Endometrial microvascular endothelial cells (primary cell): Measurements from ENCODE around the gene ELMO1. TPM values are rescaled to one million over a fixed set of nuclear protein-coding genes. Genes with fewer than 3 reads are reported as not detected.

Experiments used
- in situ Hi-C: cut with HindIII; loops from 2 replicates; pipeline ENCODE4 v1.10.0; 2017; ENCODE audit warnings: low sequenced_read_pairs, low pct_unique_long_range_greater_than_20kb; ENCODE audit errors: inconsistent ontology term
- total RNA-seq: library from RNA; depleted of rRNA; stranded (reverse); fragments of >200 nt; gene quantifications from one replicate; pipeline ENCODE4 v1.2.3, GENCODE V29; 2015; ENCODE audit errors: inconsistent ontology term

Gene ELMO1
- total RNA-seq, 1 donor from 2014 or later: 24.7 TPM

DNA sequence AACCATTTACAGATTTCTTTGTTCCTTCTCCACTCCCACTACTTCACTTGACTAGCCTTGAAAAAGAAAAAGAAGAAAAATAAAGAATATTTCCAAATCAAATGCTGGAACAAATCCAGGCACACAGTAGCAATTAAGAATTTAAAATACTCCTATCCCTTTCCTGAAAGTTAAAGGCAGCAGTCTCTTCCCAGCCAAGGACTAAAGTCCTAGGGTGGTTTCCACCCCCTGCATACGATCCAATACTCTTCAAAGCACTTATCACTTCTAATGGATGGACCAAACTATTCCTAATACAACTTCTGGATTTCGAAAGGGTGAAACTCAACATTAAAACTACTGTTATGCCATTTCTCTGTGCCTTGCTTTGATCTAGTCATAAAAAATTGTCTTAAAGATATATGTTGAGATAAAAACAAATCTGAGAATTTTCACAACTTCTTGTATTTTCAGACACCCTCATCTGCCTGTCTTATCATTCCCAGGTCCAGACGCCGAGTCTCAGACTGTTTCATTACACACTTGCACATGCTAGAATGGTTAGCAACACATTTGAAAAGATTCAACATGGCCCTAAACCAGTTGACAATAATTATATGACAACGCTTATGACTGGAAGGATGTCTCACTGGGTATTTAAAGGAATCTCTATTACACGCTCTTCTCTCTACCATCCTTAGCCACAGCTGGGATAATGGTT lies 13.4 kb downstream of the ELMO1 start:
- in situ Hi-C loops: no loop called here

DNA sequence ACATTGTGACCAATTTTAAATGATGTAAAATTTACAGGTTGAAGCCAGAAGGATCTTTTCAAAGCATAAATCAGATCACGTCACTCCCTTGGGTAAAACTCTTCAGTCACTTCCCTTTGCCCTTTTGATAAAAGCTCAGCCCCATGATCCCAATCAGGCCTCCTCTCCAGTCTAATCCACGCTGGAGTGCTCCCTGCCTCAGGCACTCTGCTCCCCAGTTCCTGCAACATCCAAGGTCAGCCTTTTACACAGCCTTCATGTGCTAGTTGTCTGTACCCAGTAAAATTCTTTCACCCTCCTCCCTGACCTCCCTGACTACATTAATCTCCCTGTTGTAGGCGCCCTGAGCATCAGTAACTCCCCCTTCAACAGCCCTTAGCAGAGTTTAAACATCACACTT lies 14.1 kb downstream of the ELMO1 start:
- in situ Hi-C loops: no loop called here

- in situ Hi-C loops: no loop called here
Measured at GRCh38 chr7:37433166-37433565, 15.5 kb downstream of the ELMO1 start.

GRCh38 chr7:37432281-37432920 lies 16.3 kb downstream of the ELMO1 start:
- in situ Hi-C loops: no loop called here

GRCh38 chr7:37431413-37431812 lies 17.3 kb downstream of the ELMO1 start:
- in situ Hi-C loops: no loop called here

DNA sequence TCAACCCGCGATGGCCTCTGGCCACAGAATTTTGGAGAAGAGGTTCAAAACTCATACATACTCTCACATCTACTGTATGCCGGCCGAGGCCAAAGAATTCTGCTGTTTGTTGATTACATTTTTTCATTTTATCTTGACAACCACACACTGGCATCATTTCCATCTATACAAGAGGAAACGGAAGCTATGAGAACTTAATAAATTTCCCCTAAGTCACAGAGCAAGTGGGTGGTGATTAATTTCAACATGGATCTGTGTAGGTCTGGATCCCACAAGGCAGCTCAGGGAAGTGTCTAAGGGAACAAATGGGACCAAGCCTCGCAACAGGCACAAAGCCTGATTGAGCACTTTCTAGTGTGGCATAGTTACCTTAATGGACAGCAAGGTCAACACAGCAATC lies 18.0 kb downstream of the ELMO1 start:
- in situ Hi-C loops: no loop called here

GRCh38 chr7:37430171-37430570 lies 18.5 kb downstream of the ELMO1 start:
- in situ Hi-C loops: no loop called here

GRCh38 chr7:37429435-37429791 lies 19.3 kb downstream of the ELMO1 start:
- in situ Hi-C loops: no loop called here

DNA sequence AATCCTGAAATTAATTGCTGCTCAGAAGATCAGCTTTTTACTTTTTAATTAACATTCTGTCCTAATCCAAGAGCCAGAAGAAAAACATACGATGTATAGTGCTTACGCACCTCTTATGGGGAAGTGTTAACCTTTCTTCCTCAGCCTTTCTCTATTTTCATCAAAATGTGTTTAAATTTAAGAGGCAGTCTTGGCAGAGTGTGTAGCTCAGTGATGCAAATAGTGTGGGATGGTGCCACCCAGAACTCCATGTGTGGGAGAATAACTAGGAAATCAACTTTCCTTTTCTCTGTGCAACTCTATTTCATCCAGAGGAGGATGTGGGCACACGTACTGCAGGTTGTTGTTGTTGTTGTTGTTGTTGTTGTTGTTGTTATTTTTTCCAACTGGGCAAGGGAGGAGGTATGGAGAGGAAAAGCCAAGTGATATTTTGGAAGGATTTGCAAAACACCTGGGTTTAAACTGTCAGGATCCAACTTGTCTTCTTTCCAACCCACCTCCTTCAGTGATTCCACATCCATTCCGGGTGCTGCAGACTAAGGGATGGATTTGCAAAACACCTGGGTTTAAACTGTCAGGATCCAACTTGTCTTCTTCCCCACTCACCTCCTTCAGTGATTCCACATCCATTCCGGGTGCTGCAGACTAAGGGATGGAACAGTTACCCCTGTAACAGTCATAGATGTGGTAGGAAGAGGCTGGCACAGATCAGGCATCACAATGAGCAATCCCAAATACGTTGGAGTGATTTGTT lies 19.8 kb downstream of the ELMO1 start:
- in situ Hi-C loops: no loop called here

- in situ Hi-C loops: no loop called here
Measured at GRCh38 chr7:37427276-37427940, 21.3 kb downstream of the ELMO1 start.

GRCh38 chr7:37425498-37425897 lies 23.2 kb downstream of the ELMO1 start:
- in situ Hi-C loops: no loop called here

- in situ Hi-C loops: no loop called here
Measured at GRCh38 chr7:37424995-37425394, 23.7 kb downstream of the ELMO1 start.

GRCh38 chr7:37424521-37424920 lies 24.1 kb downstream of the ELMO1 start:
- in situ Hi-C loops: no loop called here

- in situ Hi-C loops: no loop called here
Measured at GRCh38 chr7:37421861-37422500, 26.7 kb downstream of the ELMO1 start.

- in situ Hi-C loops: no loop called here
Measured at GRCh38 chr7:37420946-37421695, 27.5 kb downstream of the ELMO1 start.

GRCh38 chr7:37419496-37419895 lies 29.2 kb downstream of the ELMO1 start:
- in situ Hi-C loops: no loop called here

DNA sequence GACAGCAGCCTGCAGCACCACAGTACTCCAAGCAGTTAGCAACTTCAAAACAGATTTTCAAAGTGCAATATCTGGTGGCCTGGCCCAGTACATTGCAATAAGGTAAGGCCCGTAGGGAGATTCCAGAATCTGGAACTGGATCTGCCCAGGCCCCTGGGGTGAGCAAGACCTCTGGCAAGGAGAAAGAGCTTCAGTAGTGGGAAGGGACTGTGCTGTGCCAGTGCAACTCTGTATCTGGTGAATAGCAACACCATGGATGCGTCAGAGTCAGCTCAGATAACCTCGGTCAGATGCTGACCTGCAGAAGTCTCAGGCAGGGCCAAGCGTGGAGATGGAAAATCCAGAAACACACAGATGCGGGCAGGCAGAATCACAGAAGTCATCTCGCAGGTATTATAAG lies 30.3 kb downstream of the ELMO1 start:
- in situ Hi-C loops: no loop called here

DNA sequence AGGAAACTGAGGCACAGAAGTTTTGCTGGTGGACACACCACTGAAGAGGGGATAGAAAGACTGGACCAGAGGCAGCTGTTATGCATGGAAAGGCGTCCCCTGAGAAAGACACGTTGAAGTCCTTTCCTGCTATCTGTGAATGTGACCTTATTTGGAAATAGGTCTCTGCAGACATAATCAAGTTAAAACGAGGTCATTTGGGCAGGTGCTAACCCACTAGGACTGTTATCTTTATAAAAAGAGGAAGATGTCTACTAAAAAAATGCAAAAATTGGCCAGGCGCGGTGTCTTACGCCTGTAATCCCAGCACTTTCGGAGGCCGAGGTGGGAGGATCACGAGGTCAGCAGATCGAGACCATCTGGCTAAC lies 31.6 kb downstream of the ELMO1 start:
- in situ Hi-C loops: no loop called here
